Neuronal stem cell (in vitro differentiated cells): ENCODE measurements around the gene WDR5B.

Experiments used
- DNase-seq: peaks from one replicate; pipeline ENCODE4 v3.0.0-alpha.2; 2013; ENCODE audit warnings: low spot score
- H2AFZ ChIP-seq: one replicate; pipeline ENCODE4 v1.6.1; 2013; ENCODE audit warnings: mild to moderate bottlenecking, low read length, inconsistent platforms
- H2AK5ac ChIP-seq: 2 replicates; pipeline ENCODE4 v1.6.1; 2013; ENCODE audit warnings: low read depth, mild to moderate bottlenecking, inconsistent platforms, low read length, moderate library complexity, mixed read lengths
- H2BK120ac ChIP-seq: 2 replicates; pipeline ENCODE4 v1.6.1; 2013; ENCODE audit warnings: low read depth, mild to moderate bottlenecking, inconsistent platforms, low read length, moderate library complexity, mixed read lengths
- H2BK12ac ChIP-seq: one replicate; pipeline ENCODE4 v1.6.1; 2013; ENCODE audit warnings: low read length, inconsistent platforms
- H2BK15ac ChIP-seq: 2 replicates; pipeline ENCODE4 v1.6.1; 2013; ENCODE audit warnings: mild to moderate bottlenecking, low read length, inconsistent platforms, mixed read lengths
- H2BK5ac ChIP-seq: one replicate; pipeline ENCODE4 v1.6.1; 2013; ENCODE audit warnings: inconsistent platforms, mild to moderate bottlenecking, low read length, moderate library complexity
- H3K14ac ChIP-seq: one replicate; pipeline ENCODE4 v1.6.1; 2013; ENCODE audit warnings: low read length, inconsistent platforms
- H3K18ac ChIP-seq: 2 replicates; pipeline ENCODE4 v1.6.1; 2013; ENCODE audit warnings: low read length, inconsistent platforms
- H3K23ac ChIP-seq: 2 replicates; pipeline ENCODE4 v1.6.1; 2013; ENCODE audit warnings: low read depth, mild to moderate bottlenecking, mixed read lengths, low read length, inconsistent platforms; ENCODE audit not compliant: poor library complexity
- H3K27ac ChIP-seq: replicated peaks from 3 replicates; pipeline ENCODE4 v1.5.1; 2013; ENCODE audit warnings: low read length, inconsistent platforms
- H3K27me3 ChIP-seq, 3 experiments: 2 replicates each; pipeline ENCODE4 v1.6.1; 2013; ENCODE audit warnings: low read length in 3 of 3, mild to moderate bottlenecking in 2 of 3, inconsistent platforms in 1 of 3, low read depth in 1 of 3, mixed read lengths in 1 of 3, moderate library complexity in 1 of 3; ENCODE audit not compliant: control insufficient read depth in 3 of 3, insufficient read depth in 3 of 3
- H3K36me3 ChIP-seq, 2 donors: replicated peaks in 1 of 2; 2 replicates each; pipeline ENCODE4 v1.6.1; 2013; ENCODE audit warnings: low read length in 2 of 2; ENCODE audit not compliant: control insufficient read depth in 2 of 2, insufficient read depth in 2 of 2
- H3K4ac ChIP-seq: 2 replicates; pipeline ENCODE4 v1.6.1; 2013; ENCODE audit warnings: inconsistent platforms, mild to moderate bottlenecking, low read length, moderate library complexity
- H3K4me1 ChIP-seq, 2 donors: 1 replicate in 1 of 2; 2 replicates in 1 of 2; pipeline ENCODE4 v1.6.1; 2013; ENCODE audit warnings: low read length in 2 of 2, low read depth in 1 of 2; ENCODE audit not compliant: control insufficient read depth in 2 of 2, insufficient read depth in 1 of 2
- H3K4me2 ChIP-seq: one replicate; pipeline ENCODE4 v1.6.1; 2013; ENCODE audit warnings: mild to moderate bottlenecking, low read length, inconsistent platforms; ENCODE audit not compliant: insufficient read depth, poor library complexity, severe bottlenecking
- H3K4me3 ChIP-seq, 2 donors: 2 replicates each; pipeline ENCODE4 v1.5.1; 2013; ENCODE audit warnings: low read length in 2 of 2, mild to moderate bottlenecking in 2 of 2, inconsistent platforms in 1 of 2, moderate library complexity in 1 of 2
- H3K79me1 ChIP-seq: one replicate; pipeline ENCODE4 v1.6.1; 2013; ENCODE audit warnings: low read depth, mild to moderate bottlenecking, inconsistent platforms, low read length, moderate library complexity
- H3K9ac ChIP-seq: one replicate; pipeline ENCODE4 v1.6.1; 2013; ENCODE audit warnings: mild to moderate bottlenecking, low read depth, low read length, inconsistent platforms; ENCODE audit not compliant: poor library complexity
- H3K9me3 ChIP-seq, 2 donors: replicated peaks in 1 of 2; 2 replicates each; pipeline versions ENCODE3 to v1.6.1; 2013; ENCODE audit warnings: low read length in 2 of 2, mild to moderate bottlenecking in 2 of 2, inconsistent platforms in 1 of 2, low read depth in 1 of 2, mixed read lengths in 1 of 2, moderate library complexity in 1 of 2; ENCODE audit not compliant: control insufficient read depth in 2 of 2, insufficient read depth in 1 of 2
- H4K8ac ChIP-seq: one replicate; pipeline ENCODE4 v1.6.1; 2013; ENCODE audit warnings: low read depth, mild to moderate bottlenecking, inconsistent platforms, low read length, moderate library complexity
- H4K91ac ChIP-seq: one replicate; pipeline ENCODE4 v1.6.1; 2013; ENCODE audit warnings: low read length, low read depth, mild to moderate bottlenecking, inconsistent platforms; ENCODE audit not compliant: poor library complexity
- whole genome bisulfite sequencing, 2 donors: extraction: QIAGEN DNeasy Blood & Tissue Kit; methylation state at CpG; one replicate each; pipeline ENCODE4 v1.1.7; 2013; ENCODE audit warnings: missing lambda C conversion rate in 2 of 2, mixed read lengths in 1 of 2; ENCODE audit not compliant: insufficient read length in 2 of 2, insufficient replicate concordance in 1 of 2; ENCODE audit errors: extremely low coverage in 2 of 2; 5-methylcytosine and 5-hydroxymethylcytosine counted together

WDR5B gene

DNA sequence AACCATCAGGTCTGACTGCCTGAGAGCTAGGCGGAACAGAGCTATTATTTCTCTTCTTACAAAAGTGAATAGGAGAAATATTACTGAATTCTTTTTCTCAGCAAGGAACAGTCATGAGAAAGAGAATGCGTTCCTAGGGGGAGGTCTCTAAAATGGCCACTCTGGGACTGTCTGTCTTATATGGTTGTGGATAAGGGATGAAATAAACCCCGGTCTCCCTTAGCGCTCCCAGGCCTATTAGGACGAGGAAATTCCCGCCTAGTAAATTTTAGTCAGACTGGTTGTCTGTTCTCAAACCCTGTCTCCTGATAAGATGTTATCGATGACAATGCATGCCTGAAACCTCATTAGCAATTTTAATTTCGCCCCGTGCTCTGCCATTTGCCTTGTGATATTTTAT is 20.1 kb upstream of the WDR5B start:
- Histone ChIP-seq H2AFZ (no peak overlapping the region), H4K91ac (no peak overlapping the region), H3K4me3 (no peak overlapping the region), H4K8ac (no peak overlapping the region), H2AK5ac (no peak overlapping the region), H3K9ac (no peak overlapping the region), H3K18ac (no peak overlapping the region), H3K4me2 (no peak overlapping the region), H3K9me3 (peaks cover 0 to 12% of the 10 kb centered on the region in 2 donors), H3K79me1 (no peaks in the 10 kb centered on the region), H3K36me3 (peaks cover 21 to 98% of the 10 kb centered on the region in 2 donors), H3K14ac (no peak overlapping the region), H3K23ac (no peak overlapping the region), H2BK12ac (no peak overlapping the region), H3K27me3 (no peaks in the 10 kb centered on the region), H3K4me1 (no peaks in the 10 kb centered on the region), H3K4ac (no peak overlapping the region), H2BK120ac (no peak overlapping the region), H3K27ac (no peak overlapping the region), H2BK15ac (no peak overlapping the region), H2BK5ac (no peak overlapping the region)
- no peak for DNase-seq
- no CpG with 5 or more reads among the region's 9 CpGs for WGBS, 2 donors

DNA sequence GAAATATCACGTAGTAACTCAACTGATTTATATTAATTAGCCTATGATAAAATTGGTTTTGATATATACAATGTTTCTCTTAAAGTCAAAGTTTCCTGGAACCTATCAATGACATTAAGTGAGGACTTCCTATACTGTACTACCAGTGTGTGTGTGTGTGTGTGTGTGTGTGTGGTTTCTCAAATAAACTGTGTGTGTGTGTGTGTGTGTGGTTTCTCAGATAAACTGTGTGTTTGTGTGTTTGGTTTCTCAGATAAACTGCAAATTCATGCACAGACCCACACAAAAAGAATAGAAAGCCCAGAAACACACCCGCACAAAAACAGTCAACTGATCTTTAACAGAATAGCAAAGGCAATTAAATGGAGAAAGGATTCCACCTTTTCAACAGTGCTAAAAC is 14.5 kb upstream of the WDR5B start:
- no peak for DNase-seq
- Histone ChIP-seq H3K18ac (no peak overlapping the region), H3K4me3 (no peak overlapping the region), H2BK5ac (no peak overlapping the region), H3K27ac (no peak overlapping the region), H3K27me3 (no peaks in the 10 kb centered on the region), H3K23ac (no peak overlapping the region), H2AK5ac (no peak overlapping the region), H2BK120ac (no peak overlapping the region), H3K4ac (no peak overlapping the region), H3K79me1 (no peaks in the 10 kb centered on the region), H2AFZ (no peak overlapping the region), H2BK15ac (no peak overlapping the region), H4K91ac (no peak overlapping the region), H2BK12ac (no peak overlapping the region), H3K36me3 (peaks cover 15 to 98% of the 10 kb centered on the region in 2 donors), H3K4me2 (no peak overlapping the region), H3K14ac (no peak overlapping the region), H4K8ac (no peak overlapping the region), H3K9me3 (no peaks in the 10 kb centered on the region), H3K4me1 (no peaks in the 10 kb centered on the region), H3K9ac (no peak overlapping the region)
- WGBS, 2 donors = no CpG with 5 or more reads among the region's 2 CpGs

DNA sequence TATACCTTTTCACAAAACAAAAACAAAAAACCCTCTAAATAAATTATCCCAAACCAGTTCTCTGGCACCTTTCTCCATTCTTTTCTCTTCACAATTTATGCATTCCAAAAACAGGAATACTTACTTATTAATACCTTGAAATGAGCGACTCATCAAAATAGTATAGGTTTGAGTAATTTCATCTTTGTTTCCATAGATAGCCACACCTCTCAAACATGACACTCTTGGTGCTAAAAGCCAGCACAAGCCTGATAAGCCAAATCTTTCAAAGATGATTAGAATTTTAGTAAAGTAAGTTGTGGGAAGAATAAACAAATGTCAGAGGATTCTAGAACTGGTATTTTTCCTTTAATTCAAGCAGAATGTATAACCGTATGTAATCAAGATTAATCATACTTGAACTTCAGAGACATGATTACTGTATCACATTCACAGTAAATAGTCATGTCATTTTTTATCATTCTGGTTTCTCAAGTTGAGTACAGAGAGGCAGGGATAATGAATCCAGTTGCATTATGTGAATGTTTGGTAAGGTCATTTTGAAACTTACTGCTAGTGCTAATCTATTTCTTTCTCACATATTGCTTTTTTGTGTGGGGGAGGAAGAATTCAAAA is 12.1 kb upstream of the WDR5B start:
- Histone ChIP-seq H2BK15ac (no peak overlapping the region), H4K91ac (no peak overlapping the region), H2BK120ac (no peak overlapping the region), H2BK12ac (no peak overlapping the region), H3K18ac (no peak overlapping the region), H3K4me1 (no peaks in the 10 kb centered on the region), H2AK5ac (no peak overlapping the region), H3K23ac (no peak overlapping the region), H2BK5ac (no peak overlapping the region), H3K14ac (no peak overlapping the region), H3K4me3 (no peak overlapping the region), H3K27ac (no peak overlapping the region), H3K4me2 (no peak overlapping the region), H2AFZ (no peak overlapping the region), H3K9ac (no peak overlapping the region), H3K79me1 (no peaks in the 10 kb centered on the region), H3K4ac (no peak overlapping the region), H3K36me3 (peaks cover 16 to 100% of the 10 kb centered on the region in 2 donors), H4K8ac (no peak overlapping the region), H3K27me3 (no peaks in the 10 kb centered on the region), H3K9me3 (no peaks in the 10 kb centered on the region)
- no CpG with 5 or more reads among the region's 2 CpGs for WGBS, 2 donors
- DNase-seq = no peak

DNA sequence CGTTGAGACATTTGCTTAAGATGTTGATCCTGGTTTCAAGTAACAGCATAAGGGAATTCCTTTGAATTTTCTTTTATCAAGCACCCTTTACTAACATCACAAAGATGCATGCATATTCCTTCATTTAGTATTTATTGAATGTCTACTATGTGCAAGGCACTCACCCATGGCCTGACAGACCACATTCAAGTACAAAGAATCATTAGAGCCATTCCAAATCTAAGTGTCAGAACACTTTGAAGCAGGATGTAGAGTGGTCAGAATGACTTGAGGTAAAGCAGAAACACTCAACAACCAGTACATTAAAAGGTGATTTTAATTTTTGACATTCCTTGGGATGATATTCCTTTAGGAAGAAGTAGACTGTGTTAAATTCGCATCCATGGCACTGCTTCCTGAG is 6.0 kb upstream of the WDR5B start:
- peaks cover 12 to 72% of the 10 kb centered on the region in 2 donors for H3K36me3 ChIP-seq
- no peak overlapping the region for H4K8ac ChIP-seq
- H3K9ac ChIP-seq = no peak overlapping the region
- no peak overlapping the region for H3K14ac ChIP-seq
- no peak for DNase-seq
- peaks cover 4% of the 10 kb centered on the region for H3K79me1 ChIP-seq
- no peak overlapping the region for H2AFZ ChIP-seq
- no peak overlapping the region for H3K23ac ChIP-seq
- no peak overlapping the region for H3K4me3 ChIP-seq
- peaks cover 0 to 3% of the 10 kb centered on the region in 2 donors for H3K4me1 ChIP-seq
- no peak overlapping the region for H2BK15ac ChIP-seq
- no CpG with 5 or more reads among the region's 2 CpGs for WGBS, 2 donors
- H2BK5ac ChIP-seq = no peak overlapping the region
- H2BK120ac ChIP-seq = no peak overlapping the region
- no peak overlapping the region for H3K4ac ChIP-seq
- H3K9me3 ChIP-seq = no peaks in the 10 kb centered on the region
- no peak overlapping the region for H4K91ac ChIP-seq
- H3K27ac ChIP-seq = no peak overlapping the region
- H2BK12ac ChIP-seq = no peak overlapping the region
- no peak overlapping the region for H3K4me2 ChIP-seq
- H2AK5ac ChIP-seq = no peak overlapping the region
- no peak overlapping the region for H3K18ac ChIP-seq
- no peaks in the 10 kb centered on the region for H3K27me3 ChIP-seq
